Activated CD4-positive, alpha-beta T cell treated with anti-CD3 and anti-CD28 coated beads for 24 hours (primary cell): ENCODE data around the gene COPG2.
A peak's percentile ranks its signal among the peaks of the same experiment; 100 is the strongest.

Experiments used
- DNase-seq, 2 donors: peaks; one replicate each; pipeline ENCODE4 v3.0.0-alpha.2; 2020; ENCODE audit warnings: low read depth in 2 of 2

The COPG2 gene

GRCh38 chr7:130500463-130500862 is 168.1 kb downstream of the COPG2 start:
- DNase-seq: no peak

GRCh38 chr7:130494431-130494858 is 174.1 kb downstream of the COPG2 start:
- no peak for DNase-seq

DNA sequence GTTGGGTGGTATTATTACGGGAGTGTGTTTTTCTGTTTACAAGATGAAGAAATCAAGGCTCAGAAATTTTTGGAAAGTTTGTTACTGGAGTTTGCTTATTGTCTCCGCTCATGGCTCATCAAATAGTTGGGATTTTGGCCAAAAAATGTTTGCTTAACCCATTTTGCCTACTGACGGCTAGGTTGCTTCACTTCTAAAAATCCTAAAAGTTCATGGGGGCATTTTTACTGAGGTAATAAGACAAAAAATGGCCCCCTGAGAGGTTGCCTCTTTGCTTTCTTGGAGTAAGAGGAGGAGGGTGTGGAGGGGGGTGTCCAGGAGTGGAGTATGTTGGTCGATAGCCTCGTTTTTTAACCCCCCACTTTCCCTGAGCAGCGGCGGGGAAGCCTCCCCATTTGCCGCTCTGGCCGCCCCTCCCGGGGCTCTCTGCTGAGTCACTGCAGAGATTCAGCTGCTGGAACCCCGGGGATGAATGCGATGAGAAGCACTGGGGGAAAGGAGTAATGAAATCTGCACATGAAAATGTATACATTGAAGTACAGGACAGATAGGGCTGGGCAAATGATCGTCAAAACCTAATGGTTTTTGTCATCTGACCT is 175.2 kb downstream of the COPG2 start:
- no peak for DNase-seq

- DNase-seq: no peak
These were observed 175.8 kb downstream of the COPG2 start for GRCh38 chr7:130492523-130493274.

- no peak for DNase-seq
These were observed 176.6 kb downstream of the COPG2 start, which contains the start of gene MEST for GRCh38 chr7:130491841-130492522. TSS of gene MEST (plus strand) at chr7:130492085. CDS start at chr7:130492314, 229 bp downstream.

DNA sequence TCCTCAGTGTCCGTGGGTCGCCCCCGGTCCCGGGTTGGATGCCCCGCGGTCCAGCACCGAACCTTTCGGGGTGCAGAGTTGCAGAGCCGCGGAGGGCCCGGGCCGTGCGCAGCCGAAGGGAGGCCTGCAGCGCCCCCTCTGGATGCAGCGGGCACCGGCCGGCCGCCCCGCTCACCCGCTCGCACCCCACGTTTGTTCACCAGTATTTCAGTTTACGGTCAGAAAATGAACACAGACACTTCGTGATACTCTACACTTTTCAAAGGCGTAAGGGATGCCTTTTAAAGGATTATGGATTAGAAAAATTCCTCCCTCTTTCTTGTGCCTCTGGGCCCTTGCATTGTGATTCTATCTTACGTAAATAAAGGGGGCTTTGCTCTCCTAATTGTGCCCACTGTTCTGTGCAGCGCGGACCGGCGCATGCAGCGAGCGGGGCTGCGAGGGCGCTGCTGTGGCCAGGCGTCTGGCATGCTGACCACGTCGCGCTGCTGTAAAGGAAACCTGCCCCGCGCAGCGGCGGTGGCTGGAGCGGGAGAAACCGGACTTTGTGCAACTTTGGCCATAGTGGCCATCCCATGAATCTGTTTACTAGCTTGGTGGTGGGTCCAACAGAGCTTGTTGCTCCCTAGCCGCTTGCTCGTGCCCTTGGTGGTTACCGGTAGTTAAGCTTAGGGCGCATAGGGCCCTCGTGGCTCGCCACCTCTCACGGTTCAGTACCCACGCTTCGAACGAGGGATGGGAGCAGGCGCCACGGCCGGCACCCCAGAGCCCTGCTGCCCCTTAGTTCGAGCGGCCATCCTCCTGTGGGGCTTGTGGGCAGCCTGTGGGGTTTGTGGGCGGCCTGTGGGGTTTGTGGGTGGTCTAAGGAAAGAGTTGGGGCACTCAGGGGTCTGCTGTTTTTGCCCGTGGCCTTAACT is 177.4 kb downstream of the COPG2 start:
- DNase-seq: no peak

DNA sequence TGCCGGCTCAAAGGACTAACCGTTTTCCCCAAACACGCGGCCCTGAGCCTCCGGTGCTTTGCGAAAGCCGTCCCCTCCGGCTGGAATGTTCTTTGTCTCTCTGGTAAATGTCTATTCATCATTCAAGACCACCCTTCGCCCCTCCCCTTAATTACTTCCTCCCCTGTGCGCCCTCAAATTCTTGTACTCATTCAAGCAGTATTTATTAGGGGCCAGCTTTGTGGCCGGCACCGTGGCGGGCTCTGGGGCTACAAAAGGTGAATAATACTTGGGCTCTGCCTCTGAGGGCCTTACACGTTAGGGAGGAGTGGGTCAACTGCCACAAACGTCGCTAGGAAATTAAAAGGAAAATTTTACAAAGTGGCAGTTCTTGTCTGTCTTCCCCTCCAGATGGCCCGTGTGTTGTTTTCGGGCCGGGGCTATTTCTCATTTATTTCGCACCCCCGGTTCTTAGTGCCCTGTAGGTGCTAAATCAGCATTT is 178.2 kb downstream of the COPG2 start:
- no peak for DNase-seq

- DNase-seq: no peak
These were observed 179.2 kb downstream of the COPG2 start for GRCh38 chr7:130489140-130489983.

- DNase-seq: no peak
These were observed 180.0 kb downstream of the COPG2 start for GRCh38 chr7:130488392-130489139.

DNA sequence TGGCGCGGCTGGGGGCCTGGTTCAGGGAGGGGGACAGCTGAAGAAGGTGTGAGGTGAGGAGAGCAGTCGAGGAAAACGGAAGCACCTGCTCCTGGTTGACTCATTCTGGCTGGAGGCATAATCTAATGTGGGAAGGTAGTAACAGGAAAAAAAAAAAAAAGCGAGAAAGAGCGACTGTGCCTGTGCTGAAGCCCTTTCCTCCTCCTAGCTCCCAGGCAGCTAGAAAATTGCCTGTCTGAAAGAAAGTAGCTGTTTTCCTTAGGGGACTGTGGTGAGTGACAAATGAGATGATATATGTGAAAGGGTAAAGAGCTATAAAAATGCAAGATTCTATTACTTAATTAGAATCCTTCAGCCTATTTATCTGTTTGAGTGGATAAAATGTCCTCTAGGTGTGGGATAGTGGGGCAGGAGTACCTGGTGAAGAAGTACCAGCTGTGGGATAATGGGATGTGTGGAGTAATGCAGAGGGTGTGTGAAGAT is 181.6 kb downstream of the COPG2 start:
- DNase-seq: no peak

DNA sequence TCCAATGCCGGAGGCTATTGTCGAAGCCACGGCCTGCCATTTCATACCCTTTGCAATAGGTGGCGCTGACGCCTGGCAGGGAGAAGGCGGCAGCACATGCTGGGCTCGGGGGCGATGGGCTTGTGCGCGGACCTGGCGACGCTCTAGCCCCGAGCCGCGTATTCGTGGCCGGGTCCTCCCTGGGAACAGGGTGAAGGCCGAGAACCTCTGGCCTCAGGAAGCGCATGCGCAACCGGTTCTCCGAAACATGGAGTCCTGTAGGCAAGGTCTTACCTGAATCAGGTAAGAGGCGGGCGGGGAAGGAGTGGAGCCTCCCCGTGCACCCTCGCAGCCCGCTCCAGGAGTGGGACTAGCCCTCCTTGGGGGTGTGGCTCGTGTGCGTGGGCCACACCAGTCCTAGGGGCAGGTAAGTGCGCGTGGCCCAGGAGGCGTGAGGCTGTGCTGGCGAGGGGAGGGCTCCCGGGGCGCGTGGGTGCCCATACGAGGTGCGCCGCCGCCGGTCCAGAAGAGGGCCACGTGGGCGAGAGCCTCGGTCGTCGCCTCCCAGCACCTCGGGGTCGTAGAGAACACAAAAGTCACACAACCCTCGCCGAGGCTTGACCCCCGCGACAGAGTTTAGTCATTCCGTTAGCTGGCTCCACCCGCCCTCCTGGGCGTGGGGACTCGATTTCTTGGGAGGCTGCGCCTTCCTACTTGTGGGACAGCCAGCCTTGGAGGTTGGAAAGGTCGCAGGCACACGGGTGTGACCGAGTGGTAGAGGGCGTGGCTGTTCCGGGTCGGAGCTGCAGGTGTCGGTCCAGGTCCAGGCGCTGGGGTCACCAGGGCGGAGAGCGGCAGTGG is 182.2 kb downstream of the COPG2 start:
- peak in 1 of 2 donors; percentile 36 for DNase-seq

GRCh38 chr7:130485734-130486113 is 182.8 kb downstream of the COPG2 start:
- DNase-seq: no peak

GRCh38 chr7:130483031-130483430 is 185.5 kb downstream of the COPG2 start:
- no peak for DNase-seq

- no peak for DNase-seq
These were observed 186.7 kb downstream of the COPG2 start for GRCh38 chr7:130481898-130482297.

GRCh38 chr7:130479716-130480400 is 188.7 kb downstream of the COPG2 start:
- DNase-seq: no peak

DNA sequence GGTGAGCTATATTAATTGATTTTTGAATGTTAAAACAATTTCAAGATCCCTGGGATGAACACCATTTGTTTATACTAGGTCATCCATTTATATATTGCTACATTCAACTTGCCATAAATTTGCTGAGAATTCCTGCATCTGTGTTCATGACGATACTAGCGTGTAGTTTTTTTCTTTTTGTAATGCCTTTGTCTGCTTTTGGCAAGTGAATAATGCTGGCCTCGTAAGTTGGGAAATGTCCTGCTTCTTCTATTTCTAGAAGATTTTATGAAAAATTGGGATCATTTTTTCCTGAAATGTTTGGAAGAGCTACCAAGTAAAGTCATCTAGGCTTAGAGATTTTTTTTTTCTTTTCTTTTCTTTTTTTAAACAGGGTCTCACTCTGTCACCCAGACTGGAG is 189.6 kb downstream of the COPG2 start:
- DNase-seq: no peak

DNA sequence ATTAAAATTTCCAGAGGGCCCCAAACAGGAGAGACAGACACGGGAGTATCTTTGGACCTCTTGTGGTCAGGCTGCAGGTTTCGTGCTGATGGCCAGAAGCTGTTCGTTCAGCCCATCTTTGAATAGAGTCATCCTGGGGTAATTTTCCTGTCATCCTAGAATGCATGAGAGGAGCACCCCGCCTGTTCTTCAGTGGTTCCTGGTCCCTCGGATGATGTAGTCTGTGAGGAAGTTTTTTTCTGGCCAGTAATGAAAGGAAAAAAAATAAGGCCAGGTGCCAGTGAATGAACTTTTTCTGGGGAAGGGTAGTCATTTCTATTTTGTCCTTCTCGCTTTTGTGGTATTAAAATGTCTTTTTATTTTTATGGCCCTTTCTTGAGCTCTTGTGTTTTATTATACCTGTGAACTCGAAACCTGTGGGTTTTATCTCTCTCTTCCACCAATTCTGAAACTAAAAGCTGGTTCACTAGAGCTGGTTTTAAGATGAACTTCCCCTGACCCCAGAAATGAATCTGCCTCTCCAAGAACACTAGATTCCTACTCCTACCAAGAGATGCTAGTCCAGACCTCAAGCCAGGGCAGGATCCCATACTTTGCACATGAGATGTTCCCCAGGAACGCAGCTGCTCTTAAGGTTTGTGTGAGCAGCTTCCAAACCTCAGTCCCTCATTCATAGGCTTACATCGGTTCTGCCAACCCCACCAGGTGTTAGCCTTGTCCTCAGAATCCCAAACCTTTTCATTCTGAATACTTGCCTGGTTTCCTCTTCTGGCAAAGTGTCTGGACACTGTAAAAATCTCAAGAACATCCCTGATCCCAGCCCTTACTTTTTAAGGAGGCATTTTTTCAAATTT is 192.0 kb downstream of the COPG2 start:
- no peak for DNase-seq
